Caco-2 (cell line): Measurements from ENCODE around the gene MET. TPM values are rescaled to one million over a fixed set of nuclear protein-coding genes. Genes with fewer than 3 reads are reported as not detected.

Source experiments
- BruUV-seq: library from RNA; stranded (reverse); fragments of 400-500 nt; replicated peaks from 2 replicates; lab custom pipeline; 2021; lab: Mats Ljungman, UMichigan
- CTCF ChIA-PET: fragments of 300-600 bp; sonication (Branson Sonifier 250); formaldehyde crosslinking; loops from one replicate; lab custom pipeline; 2022; ENCODE audit warnings: antibody characterized with exemption; lab: Charles Lee
- POLR2A ChIA-PET: fragments of 300-600 bp; sonication (Branson Sonifier 250); formaldehyde crosslinking; loops from one replicate; lab custom pipeline; 2022; ENCODE audit warnings: antibody characterized with exemption; lab: Charles Lee
- DNase-seq, 2 experiments: peaks; one replicate each; pipeline versions ENCODE4 v3.0.0 to v3.0.0-alpha.2; 2020 to 2022
- H3K27me3 ChIP-seq: replicated peaks from 2 replicates; pipeline ENCODE4 v1.6.0; 2011; ENCODE audit warnings: low read length; ENCODE audit not compliant: control insufficient read depth, insufficient read depth
- H3K36me3 ChIP-seq: 2 replicates; pipeline ENCODE4 v1.5.1; 2011; ENCODE audit warnings: low read length; ENCODE audit not compliant: control insufficient read depth, insufficient read depth
- H3K4me1 ChIP-seq: fragments of 250-450 bp; sonication (Bioruptor Pico); 2 replicates; pipeline ENCODE4 v1.5.1; 2020; ENCODE audit warnings: mild to moderate bottlenecking
- H3K4me3 ChIP-seq: 2 replicates; pipeline ENCODE4 v1.5.1; 2011; ENCODE audit warnings: low read depth, mild to moderate bottlenecking, control low read depth, low read length
- H3K9me3 ChIP-seq: fragments of 250-450 bp; sonication (Bioruptor Pico); 2 replicates; pipeline ENCODE4 v1.5.1; 2020; ENCODE audit warnings: mild to moderate bottlenecking, moderate library complexity
- H3K27ac Mint-ChIP-seq: one replicate; pipeline ENCODE4 v1.8.0; 2022; ENCODE audit warnings: mixed read lengths; ENCODE audit not compliant: unreplicated experiment
- H3K27me3 Mint-ChIP-seq: one replicate; pipeline ENCODE4 v1.8.0; 2022; ENCODE audit warnings: mixed read lengths; ENCODE audit not compliant: insufficient read depth, unreplicated experiment
- H3K36me3 Mint-ChIP-seq: one replicate; pipeline ENCODE4 v1.8.0; 2022; ENCODE audit warnings: mild to moderate bottlenecking, mixed read lengths; ENCODE audit not compliant: insufficient read depth, unreplicated experiment
- H3K4me1 Mint-ChIP-seq: one replicate; pipeline ENCODE4 v1.8.0; 2022; ENCODE audit warnings: low read depth, mixed read lengths; ENCODE audit not compliant: unreplicated experiment
- H3K4me3 Mint-ChIP-seq: one replicate; pipeline ENCODE4 v1.8.0; 2022; ENCODE audit warnings: mild to moderate bottlenecking, moderate library complexity, mixed read lengths; ENCODE audit not compliant: unreplicated experiment
- H3K9me3 Mint-ChIP-seq: one replicate; pipeline ENCODE4 v1.8.0; 2022; ENCODE audit warnings: mixed read lengths; ENCODE audit not compliant: unreplicated experiment
- intact Hi-C: fragments of 100-400 bp; cut with micrococcal nuclease; formaldehyde crosslinking; loops from one replicate; pipeline ENCODE4 v1.10.0; 2022; ENCODE audit not compliant: unreplicated experiment
- total RNA-seq: library from RNA; stranded (reverse); gene quantifications from 2 replicates; pipeline ENCODE4 v1.2.3, GENCODE V29; 2022
- TF ChIP-seq, protein P1 (sequence below), 2 experiments: fragments of 200-600 bp in 1 of 2; IDR thresholded peaks; 1 replicate in 1 of 2; 2 replicates in 1 of 2; pipeline versions ENCODE4 v1.5.1 to v1.8.0; 2011 to 2022; ENCODE audit warnings: antibody characterized with exemption in 1 of 2, control low read depth in 1 of 2, inconsistent platforms in 1 of 2, low read depth in 1 of 2, low read length in 1 of 2, mild to moderate bottlenecking in 1 of 2, moderate library complexity in 1 of 2; ENCODE audit not compliant: insufficient read depth in 1 of 2, severe bottlenecking in 1 of 2, unreplicated experiment in 1 of 2

Gene MET
- total RNA-seq, 1 experiment from 2014 or later: 82.9 TPM

DNA sequence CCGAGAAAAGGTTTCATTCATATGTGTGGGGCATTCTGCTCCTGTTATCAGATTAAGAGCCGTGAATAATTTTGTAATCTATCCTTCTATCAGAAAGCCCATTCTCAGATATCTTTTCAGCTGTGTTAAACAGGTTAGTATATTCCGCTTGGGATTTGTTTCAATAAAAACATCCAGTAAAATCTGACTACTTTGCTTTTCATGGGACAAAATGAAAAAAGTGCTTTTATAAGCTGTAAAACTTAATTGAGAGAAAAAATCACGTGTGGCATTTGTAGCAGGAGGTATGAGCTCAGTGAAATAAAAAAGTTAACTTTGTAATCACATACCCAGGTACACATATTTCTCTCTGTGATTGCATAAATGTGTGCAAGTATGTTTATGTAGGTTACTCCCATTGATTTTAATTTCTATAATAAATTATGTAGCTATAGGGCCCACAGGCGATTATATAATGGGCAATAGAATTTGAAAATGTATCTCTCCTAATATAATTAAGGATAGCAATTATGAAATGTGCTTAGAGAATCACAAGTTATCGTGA is 3.9 kb downstream of the MET start:
- Mint-ChIP-seq H3K9me3 (no peaks in the 10 kb centered on the region), H3K4me3 (no peak overlapping the region), H3K4me1 (peaks cover 19% of the 10 kb centered on the region), H3K27ac (no peak overlapping the region), H3K27me3 (no peaks in the 10 kb centered on the region), H3K36me3 (no peaks in the 10 kb centered on the region)
- Histone ChIP-seq H3K4me3 (no peak overlapping the region), H3K9me3 (no peaks in the 10 kb centered on the region), H3K36me3 (no peaks in the 10 kb centered on the region), H3K27me3 (no peaks in the 10 kb centered on the region), H3K4me1 (peaks cover 4% of the 10 kb centered on the region)
- no peak for DNase-seq
- BruUV-seq: no TSS peak
- intact Hi-C loops: no loop called here
- TF ChIP-seq, protein P1, sequence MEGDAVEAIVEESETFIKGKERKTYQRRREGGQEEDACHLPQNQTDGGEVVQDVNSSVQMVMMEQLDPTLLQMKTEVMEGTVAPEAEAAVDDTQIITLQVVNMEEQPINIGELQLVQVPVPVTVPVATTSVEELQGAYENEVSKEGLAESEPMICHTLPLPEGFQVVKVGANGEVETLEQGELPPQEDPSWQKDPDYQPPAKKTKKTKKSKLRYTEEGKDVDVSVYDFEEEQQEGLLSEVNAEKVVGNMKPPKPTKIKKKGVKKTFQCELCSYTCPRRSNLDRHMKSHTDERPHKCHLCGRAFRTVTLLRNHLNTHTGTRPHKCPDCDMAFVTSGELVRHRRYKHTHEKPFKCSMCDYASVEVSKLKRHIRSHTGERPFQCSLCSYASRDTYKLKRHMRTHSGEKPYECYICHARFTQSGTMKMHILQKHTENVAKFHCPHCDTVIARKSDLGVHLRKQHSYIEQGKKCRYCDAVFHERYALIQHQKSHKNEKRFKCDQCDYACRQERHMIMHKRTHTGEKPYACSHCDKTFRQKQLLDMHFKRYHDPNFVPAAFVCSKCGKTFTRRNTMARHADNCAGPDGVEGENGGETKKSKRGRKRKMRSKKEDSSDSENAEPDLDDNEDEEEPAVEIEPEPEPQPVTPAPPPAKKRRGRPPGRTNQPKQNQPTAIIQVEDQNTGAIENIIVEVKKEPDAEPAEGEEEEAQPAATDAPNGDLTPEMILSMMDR (IDR thresholded peaks at IDR 0.05; ENCODE audit: insufficient read depth in 1 of 2, low read depth in 1 of 2, low read length in 1 of 2, severe bottlenecking in 1 of 2, unreplicated experiment in 1 of 2): no peak
- POLR2A ChIA-PET: no interaction called here
- CTCF ChIA-PET: no interaction called here

DNA sequence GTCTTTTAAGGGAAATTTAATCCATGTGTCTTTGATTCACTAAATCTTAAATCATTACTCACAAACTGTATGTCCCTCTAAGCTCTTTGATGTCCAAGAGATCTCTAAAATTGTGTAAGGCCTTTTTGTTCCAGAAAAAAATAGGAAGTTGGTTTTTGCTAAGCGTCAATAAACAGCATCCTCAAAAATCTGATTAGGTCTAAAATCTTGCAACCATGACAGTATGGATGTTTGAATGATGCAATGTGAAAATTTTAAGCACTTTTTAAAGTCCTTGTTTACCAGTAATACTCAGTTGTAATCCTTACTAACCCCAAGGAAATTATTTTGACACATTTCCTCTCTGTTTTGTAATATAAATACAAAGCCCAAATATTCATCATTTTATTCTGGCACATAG is 6.8 kb downstream of the MET start:
- TF ChIP-seq, protein P1 (IDR thresholded peaks at IDR 0.05; ENCODE audit: insufficient read depth in 1 of 2, low read depth in 1 of 2, low read length in 1 of 2, severe bottlenecking in 1 of 2, unreplicated experiment in 1 of 2): no peak
- Histone ChIP-seq H3K27me3 (no peaks in the 10 kb centered on the region), H3K36me3 (no peaks in the 10 kb centered on the region), H3K9me3 (no peaks in the 10 kb centered on the region), H3K4me3 (no peak overlapping the region), H3K4me1 (no peaks in the 10 kb centered on the region)
- Mint-ChIP-seq H3K4me1 (peaks cover 22% of the 10 kb centered on the region), H3K9me3 (peaks cover 10% of the 10 kb centered on the region), H3K4me3 (no peak overlapping the region), H3K27ac (no peak overlapping the region), H3K36me3 (peaks cover 7% of the 10 kb centered on the region), H3K27me3 (no peaks in the 10 kb centered on the region)
- POLR2A ChIA-PET: no interaction called here
- CTCF ChIA-PET: no interaction called here
- BruUV-seq: no TSS peak
- intact Hi-C loops: no loop called here
- DNase-seq: no peak

DNA sequence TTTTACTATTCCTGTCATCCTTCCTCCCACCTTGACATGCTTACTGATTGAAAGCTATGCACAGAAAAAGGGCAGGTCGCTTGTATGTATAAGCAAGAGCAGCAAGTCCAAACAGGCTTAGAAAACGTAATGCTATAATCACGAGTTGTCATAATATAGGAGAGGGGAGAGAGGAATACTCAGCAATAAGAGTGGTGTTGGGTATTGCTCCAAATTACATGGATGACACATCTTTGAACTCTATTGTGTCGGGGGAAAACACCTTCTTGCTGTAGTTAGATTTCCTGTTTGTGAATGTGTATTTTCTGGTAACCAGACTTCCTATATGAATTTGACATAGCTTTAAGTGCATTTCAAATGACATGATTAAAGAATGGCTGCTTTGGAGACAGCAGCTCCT is 7.5 kb downstream of the MET start:
- TF ChIP-seq, protein P1 (IDR thresholded peaks at IDR 0.05; ENCODE audit: insufficient read depth in 1 of 2, low read depth in 1 of 2, low read length in 1 of 2, severe bottlenecking in 1 of 2, unreplicated experiment in 1 of 2): no peak
- BruUV-seq: no TSS peak
- H3K27me3 ChIP-seq: no peaks in the 10 kb centered on the region
- no peaks in the 10 kb centered on the region for H3K27me3 Mint-ChIP-seq
- intact Hi-C loops: no loop called here
- ChIA-PET POLR2A (no interaction called here), CTCF (no interaction called here)
- H3K4me3 Mint-ChIP-seq: no peak overlapping the region
- H3K9me3 Mint-ChIP-seq: peaks cover 15% of the 10 kb centered on the region
- no peaks in the 10 kb centered on the region for H3K36me3 ChIP-seq
- H3K4me3 ChIP-seq: no peak overlapping the region
- H3K4me1 Mint-ChIP-seq: peaks cover 27% of the 10 kb centered on the region
- no peaks in the 10 kb centered on the region for H3K4me1 ChIP-seq
- H3K27ac Mint-ChIP-seq: no peak overlapping the region
- no peaks in the 10 kb centered on the region for H3K9me3 ChIP-seq
- DNase-seq: no peak
- H3K36me3 Mint-ChIP-seq: peaks cover 8% of the 10 kb centered on the region
